HG03196 (cell line): Measurements from ENCODE around the gene VWA5B2.
"Not testable (repeated sequence)": the region's sequence is repeated elsewhere in the genome, so short reads cannot be mapped to it uniquely, and the experiment has no call there.

ENCODE experiments used
- ATAC-seq: cut with Tn5 transposase; IDR thresholded peaks from one replicate; pipeline ENCODE4 v1.9.1; 2021; ENCODE audit not compliant: unreplicated experiment

VWA5B2 gene

DNA sequence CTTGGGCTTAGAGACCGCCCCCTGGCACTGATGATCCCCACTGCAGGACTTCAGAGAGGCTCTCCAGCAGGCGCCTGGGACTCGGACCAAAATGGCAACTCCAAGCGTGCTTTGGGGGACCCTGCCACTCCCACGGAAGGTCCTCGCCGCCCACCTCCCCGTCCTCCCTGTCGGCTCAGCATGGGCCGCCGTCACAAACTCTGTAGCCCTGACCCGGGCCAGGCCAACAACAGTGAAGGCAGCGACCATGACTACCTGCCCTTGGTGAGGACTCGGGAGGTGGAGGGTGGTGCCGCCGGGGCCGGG is 11.7 kb downstream of the VWA5B2 start:
- ATAC-seq: no peak

DNA sequence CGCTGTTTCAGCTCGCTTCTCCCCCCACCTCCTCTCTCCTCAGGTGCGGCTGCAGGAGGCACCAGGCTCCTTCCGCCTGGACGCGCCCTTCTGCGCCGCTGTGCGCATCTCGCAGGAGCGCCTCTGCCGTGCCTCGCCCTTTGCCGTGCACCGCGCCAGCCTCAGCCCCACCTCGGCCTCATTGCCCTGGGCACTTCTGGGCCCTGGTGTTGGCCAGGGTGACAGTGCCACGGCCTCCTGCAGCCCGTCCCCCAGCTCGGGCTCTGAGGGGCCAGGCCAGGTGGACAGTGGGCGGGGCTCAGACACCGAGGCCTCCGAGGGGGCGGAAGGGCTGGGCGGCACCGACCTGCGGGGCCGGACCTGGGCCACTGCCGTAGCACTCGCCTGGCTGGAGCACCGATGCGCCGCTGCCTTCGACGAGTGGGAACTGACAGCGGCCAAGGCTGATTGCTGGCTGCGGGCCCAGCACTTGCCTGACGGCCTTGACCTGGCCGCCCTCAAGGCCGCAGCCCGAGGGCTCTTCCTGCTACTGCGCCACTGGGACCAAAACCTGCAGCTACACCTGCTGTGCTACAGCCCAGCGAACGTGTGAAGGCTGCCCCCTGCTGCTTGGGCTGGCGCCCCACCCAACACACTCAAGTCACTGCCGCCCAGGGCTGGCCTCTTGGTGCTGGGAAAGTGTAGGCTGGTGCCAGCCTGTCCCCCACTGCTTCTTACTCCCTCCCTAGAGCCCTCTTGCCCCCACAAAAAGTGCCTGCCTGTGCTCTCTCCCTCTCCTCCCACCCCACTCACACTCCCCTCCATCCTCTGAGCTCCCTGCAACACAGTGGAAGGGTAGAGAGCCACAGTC is 12.3 kb downstream of the VWA5B2 start:
- ATAC-seq: no peak

DNA sequence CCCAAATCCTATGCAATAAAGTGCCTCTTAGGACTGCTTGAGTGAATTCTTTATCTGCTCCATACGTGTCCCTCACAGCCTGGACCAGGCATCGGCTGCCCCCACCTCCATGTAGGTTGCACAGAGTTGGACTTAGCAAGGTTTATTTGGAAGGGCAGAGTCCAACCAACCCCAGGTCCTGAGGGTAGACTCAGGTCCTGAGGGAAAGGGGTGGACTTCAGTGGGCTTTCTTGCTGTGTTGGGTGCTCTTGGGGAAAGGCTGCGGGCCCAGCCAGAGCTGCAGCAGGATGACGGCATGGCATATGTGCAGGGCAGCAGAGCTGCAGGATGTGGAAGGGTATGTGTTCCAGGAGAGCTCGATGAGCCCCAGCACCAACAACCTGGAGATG is 12.9 kb downstream of the VWA5B2 start:
- ATAC-seq: no peak

DNA sequence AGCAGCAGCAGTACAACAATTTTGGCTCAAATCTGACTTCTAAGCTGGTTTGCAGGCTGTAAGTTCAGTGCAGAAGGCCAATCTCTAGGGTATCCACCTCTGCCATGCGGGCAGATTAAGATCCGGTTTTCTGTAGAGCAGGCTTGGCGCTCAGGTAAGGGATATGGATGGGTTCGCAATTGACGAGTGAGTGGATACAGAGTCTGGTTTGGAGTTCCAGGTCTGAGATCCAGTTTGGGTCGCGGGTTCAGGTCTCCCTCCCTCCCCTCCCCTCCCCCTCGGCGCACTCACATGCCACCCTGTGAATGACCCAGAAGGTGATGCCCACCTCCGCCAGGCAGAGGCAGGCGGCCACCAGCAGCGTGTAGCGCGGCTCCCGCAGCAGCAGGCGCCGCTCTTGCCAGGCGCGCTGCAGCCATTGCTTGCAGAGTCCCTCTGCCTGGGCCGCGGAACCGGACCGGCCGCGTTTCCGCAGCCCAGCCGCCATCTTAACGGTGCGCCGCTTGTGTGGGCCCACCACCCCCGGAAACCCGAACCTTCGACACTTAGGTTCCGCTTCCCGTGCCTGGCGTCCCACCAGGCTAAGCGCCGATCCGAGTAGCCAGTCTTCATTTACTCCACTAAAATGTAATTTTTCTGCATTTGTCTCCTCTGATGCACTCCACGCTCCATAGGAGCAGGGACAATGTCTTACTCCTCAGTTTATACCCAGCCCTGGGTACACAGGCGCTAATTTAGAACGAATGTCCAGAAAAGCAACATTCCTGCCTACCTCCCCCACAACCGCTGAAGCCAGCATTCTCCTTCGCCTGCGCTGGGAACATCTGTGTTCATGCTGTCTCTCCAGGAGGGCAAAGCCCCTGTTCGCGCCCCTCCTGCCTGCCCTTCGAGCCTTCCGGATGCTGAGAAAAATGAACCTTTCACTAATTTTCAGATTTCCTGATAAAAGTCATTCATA is 19.3 kb downstream of the VWA5B2 start, which contains the start of gene ALG3:
Gene ALG3, minus strand, starts transcription at position 509 of the 958 bp plus-strand sequence. Its CDS starts 22 bp downstream, at position 487.
- ATAC-seq: peak; percentile 47

DNA sequence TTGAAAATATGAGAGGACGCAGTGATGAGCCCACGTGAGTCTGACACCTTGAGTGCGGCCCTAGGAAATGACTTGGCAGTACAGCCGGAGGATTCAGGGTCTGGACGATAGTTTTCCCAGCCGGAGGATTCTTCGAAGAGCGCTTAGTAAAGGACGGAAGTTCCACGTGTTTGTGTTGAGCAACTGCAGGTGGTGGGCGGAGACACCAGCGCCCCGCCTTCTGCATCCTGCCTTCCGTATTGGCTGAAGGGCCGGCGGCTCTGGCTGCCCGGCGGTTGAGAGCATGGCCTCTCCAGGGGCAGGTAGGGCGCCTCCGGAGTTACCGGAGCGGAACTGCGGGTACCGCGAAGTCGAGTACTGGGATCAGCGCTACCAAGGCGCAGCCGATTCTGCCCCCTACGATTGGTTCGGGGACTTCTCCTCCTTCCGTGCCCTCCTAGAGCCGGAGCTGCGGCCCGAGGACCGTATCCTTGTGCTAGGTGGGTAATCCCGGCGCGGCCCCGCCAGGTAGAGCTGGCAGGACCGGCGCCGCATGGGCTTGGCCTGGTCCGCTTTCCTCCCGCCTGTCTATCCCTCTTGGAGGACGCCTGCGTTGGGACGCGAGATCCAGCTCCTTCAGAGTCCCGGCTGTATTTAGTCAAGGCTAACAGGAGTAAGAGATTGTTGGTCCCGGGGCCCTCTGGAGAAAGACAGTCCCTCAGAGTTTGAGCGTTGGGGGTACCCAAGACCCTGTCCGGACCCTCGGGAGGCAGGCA is 20.2 kb downstream of the VWA5B2 start, which contains the start of gene EEF1AKMT4:
Gene EEF1AKMT4, plus strand, starts transcription at position 261 of the 755 bp plus-strand sequence. Its CDS starts 23 bp downstream, at position 284.
- peak; percentile 88 for ATAC-seq

DNA sequence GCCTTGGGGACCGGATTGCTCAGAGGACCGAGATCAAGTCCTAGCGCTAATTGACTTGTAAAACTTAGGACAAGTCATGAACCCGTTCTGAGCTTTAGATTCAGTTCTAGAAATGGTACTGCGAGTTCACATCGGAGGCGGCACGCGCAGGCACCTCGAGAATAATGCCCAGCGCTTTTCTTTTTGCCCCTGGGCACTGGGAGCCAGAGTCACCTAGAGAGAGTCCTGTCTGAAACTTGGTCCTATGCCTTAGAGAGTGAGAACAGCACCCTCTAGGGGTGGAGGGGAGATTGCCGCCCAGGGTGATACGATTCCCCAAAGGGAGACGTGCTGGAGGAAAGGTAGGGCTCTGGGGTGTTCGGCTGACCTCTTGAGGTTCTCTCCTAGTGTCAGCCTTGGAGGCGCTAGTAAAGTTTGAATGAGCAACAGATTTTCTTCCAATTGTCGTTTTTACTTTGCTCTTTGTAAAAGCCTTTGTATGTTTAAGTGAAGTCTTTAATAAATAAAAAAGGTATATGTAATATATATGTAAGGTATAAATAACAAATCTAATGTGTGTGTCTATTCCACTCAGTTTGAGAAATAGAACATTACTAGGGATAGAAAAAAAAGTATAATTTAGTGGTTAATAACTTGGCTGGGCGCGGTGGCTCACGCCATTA is 20.9 kb downstream of the VWA5B2 start:
- ATAC-seq: peak; percentile 66

DNA sequence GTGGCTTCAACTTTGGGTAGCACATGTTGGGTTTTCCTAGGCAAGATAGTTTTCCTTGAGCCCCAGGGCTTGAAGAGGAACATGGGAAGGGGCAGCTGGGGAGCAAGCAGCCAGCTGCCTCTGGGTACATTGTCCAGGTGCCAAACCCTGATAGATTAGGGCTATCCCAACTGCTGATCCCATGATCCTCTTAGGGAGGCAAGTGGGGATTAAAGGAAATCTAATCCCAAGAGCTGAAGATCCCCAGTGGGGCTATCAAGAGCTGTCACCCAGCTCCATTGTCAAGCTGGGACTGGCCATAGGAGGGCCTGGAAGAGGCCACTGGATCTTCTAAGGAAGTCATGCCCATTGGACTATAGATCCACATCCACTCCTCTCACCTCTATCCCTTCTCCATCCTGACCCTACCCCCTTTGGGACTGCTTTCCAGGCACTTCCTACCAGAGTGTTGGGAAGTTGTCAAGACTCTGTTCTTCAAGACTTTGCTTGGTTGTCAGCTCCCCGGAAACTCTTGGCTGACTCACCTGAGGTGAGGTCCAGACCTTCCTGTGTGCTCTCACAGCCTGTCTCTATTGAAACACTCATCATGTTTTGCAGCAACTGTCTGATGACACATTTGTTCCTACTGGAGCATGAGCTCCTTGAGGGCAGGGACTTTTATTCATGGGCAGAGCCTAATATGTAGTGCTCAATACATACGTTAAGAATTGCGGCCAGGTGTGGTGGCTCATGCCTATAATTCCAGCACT is 26.1 kb downstream of the VWA5B2 start:
- no peak for ATAC-seq

DNA sequence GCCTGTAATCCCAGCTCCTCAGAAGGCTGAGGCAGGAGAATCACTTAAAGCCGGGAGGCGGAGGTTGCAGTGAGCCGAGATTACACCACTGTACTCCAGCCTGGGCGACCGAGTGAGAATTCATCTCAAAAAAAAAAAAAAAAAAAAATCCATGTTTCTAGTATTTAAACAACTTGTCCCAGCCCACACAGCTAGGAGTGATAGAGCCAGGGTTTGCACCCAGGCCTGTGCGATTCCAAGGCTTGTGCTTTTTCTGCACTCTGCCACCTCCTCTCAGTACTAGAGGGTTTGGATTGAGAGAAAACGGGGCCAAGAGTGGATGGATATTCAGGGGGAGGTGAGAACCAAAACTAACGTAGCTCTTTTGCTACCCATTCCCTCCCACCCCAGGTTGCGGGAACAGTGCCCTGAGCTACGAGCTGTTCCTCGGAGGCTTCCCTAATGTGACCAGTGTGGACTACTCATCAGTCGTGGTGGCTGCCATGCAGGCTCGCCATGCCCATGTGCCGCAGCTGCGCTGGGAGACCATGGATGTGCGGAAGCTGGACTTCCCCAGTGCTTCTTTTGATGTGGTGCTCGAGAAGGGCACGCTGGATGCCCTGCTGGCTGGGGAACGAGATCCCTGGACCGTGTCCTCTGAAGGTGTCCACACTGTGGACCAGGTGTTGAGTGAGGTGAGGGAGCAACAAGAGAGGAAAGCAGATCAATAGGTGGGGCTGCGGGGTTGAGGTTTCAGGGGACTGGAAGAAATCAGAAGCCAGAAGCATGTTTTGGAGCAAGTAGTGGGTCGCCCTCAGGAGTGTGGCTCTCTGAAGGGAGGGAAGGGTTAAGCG is 27.9 kb downstream of the VWA5B2 start:
- ATAC-seq: no peak

DNA sequence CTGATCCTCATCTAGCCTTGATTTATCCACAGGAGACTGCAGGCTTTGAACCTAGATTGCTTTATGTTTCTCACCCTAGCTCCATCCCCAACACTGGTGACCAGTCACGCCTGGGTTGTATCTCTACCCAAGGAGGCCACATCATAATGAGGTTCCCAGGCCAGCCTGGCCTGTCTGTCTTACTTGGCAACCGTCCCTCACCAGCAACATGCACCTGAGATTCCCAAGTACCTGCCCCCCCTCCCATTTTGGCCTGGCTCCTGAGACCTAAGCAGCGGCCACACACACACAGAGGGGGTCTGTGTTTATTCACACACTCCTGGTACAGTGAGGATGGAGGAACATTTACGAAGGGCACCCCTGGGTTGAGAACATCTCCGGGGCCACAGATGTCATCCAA is 29.5 kb downstream of the VWA5B2 start:
- no peak for ATAC-seq

DNA sequence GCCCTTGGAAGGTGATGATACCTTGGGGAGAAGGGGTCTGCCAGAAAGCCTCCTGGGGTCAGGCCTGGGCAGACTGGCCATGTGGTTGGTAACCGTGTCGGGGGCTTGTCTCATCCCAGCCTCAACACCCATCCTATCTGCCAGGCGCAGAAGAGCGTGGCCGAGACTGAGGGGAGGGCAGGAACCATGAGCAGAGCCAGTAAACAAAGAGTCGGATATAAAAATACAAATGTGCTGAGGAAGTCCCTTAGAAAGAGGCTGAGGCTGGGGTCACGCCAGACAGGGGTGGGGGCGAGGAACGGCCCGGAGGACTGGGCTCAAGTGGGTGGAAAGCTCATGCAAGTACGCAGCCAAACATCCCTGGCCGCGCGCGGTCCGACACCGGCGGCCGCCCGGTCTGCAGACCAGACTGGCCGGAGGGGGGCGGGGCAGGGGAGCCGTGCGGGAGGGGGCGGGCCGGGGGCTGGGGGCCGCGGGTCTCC is 30.1 kb downstream of the VWA5B2 start:
- ATAC-seq: no peak

DNA sequence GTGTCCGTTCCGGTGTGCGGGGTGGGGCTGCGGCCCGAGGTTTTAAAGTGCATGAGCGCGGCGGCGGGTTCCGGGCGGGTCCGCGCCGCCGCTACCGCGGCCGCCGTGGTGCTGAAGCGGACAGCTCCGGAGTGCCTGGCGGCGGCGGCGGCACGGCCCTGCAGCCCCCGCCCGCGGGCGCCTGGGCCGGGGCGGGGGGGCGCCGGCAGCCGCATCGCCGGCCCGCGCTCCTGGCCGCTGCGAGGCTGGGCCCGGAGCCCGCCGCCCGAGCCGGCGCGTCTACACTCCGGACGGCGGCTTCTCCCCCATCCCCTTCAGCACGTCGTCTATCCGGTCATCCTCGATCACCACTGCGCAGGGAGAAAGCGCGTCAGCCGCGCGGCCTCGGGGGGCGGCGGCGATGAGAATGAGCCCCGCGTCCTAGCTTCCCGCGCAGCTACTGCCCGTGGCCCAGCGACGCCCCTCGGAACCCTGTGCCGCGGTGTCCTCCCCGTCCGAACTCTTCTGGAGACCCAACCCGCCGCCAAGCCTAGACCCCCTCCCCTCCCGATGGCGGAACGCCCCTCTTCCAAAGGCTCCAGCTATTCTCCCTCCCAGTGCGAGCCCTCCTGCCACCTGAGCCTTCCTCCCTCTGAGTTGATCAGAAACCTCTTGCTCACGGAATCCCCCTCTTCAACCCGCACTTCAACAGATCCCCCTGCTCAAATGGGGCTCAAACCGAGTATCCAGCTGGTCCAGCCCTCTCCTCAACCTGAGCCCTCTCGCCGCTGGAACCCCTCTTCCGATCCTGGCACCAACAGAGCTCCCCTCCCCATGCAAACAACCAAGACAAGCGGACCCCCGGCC is 30.7 kb downstream of the VWA5B2 start:
- ATAC-seq: no peak

DNA sequence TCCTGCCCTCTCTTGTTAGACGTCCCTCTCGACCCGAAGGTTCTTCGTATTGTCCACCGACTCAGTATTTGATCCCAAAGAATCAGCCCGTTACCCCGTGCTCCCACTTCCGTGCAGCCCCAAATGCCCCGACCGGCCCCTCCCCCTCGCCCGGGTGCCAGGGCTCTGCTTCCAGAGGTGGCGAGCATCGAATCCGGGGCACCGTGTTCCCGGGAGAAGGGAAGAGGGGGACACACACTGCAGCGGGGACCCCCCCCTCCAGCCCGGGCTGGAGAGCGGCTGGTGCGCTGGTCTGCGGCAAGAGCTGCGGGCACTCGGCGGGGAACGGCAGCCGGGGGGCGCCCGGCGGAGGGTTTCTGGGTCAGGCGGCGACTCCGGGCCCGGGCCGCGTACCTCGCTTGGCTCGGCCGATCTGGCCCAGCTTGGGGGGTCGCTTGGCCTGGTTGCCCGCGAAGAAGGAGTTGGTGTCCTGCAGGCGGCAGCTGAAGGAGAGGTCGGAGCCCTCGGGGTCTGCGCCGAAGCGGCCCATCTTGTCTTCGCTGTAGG is 31.4 kb downstream of the VWA5B2 start:
- ATAC-seq: no peak

DNA sequence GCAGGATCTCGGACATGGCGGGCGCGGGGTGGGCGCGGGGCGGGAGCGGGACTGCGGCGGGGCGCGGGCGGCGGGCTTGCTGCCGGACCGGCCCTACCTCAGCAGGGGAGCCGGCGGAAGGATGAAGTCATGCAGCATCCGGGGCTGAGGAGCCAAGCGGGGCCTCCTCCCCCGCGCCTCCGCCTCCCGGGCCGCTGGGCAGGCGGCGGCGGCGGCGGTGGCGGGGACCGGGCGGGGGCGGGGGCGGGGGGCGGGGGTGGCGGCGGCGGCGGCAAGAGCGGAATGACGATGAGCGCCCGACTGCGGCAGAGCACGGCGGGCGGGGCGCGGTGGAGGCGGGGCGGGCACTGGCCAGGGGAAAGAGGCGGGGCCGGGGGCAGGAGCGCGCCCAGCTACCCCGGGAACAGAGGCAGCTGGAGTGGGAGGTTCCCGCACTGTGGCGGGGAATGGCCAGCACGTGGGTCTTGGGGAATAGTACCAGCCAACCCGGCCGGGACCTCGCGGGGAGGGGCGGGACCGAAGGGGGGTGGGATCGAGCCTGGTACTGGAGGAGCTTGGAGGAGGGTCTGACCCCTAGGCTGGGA is 32.0 kb downstream of the VWA5B2 start, which contains the start of gene CAMK2N2:
Gene CAMK2N2, minus strand, starts transcription at position 284 of the 584 bp plus-strand sequence. Its CDS starts 268 bp downstream, at position 16.
- no peak for ATAC-seq

DNA sequence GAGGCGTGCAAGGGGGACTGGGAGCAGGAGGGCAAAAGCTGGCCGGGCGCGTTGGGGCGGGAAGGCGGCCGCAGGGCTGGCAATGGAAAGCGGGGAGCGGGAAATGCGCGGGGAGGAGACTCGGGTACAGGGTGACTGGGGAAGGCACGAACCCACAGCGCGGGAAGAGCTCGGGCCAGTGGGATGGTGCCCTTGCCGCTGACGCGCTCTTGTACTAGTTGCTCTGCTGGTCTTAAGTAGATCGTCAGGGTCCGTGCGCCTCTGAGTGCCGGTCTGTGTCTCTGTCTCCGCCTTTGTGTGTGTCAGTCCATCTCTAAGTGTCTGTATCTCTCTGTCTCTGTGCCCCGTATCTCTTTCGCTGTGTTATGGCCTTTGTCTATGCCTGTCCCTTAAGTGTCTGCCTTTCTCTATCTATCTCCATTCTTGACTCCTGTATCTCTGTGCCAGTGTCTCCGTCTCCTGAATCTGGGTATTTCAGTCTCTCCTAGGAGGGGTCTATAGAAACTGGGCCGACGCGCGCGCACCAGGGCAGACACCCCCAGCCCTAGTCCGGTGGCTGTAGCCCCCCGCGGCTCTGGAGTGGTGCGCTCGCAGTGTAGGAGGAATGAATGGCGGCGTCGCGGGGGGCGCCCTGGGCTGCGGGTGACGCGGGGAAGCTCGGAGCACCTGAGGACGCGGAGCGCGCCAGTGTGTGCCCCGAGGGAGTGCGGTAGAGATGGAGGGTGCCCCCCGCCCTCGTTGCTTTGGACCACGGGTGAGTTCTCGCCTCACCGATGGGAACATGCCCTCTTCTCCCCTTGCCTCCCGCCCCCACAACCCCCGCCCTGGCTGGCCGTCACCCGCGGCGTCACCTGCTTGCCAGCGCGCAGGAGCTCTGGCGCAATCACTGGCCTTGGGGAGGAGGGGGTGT is 32.7 kb downstream of the VWA5B2 start:
- no peak for ATAC-seq

DNA sequence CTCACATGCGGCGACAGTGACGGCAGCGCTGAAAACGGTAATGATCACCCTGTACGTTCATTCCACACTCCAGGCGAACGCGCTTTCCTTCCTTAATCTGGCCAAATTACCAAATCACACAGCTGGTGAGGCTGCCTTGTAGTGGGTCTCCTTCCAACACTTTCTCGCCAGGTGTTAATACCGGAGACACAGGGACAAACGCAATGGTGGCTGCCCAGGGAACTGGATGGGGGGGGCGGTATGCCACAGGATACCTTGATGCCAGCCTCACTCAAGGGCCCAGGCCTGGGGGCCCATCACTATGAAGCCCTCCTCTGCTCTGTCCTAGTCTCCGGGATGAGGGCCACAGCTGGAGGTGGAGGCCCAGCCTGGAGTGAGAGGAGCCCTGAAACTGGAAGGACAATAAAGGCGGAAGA is 33.4 kb downstream of the VWA5B2 start:
- ATAC-seq: no peak

DNA sequence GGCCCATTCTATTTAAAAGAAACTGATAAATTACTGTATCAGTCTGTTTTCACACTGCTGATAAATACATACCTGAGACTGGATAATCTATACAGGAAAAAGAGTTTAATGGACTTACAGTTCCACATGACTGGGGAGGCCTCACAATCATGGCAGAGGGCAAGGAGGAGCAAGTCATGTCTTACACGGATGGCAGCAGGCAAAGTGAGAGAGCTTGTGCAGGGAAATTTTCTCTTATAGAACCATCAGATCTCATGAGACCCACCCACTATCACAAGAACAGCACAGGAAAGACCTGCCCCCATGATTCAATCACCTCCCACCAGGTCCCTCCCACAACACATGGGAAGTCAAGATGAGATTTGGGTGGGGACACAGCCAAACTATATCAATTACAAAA is 37.9 kb downstream of the VWA5B2 start:
- not testable (repeated sequence) for ATAC-seq
